ENCODE results near the gene COMMD3.
"Not testable (repeated sequence)": the region's sequence is repeated elsewhere in the genome, so short reads cannot be mapped to it uniquely, and the experiment has no call there.

DNA sequence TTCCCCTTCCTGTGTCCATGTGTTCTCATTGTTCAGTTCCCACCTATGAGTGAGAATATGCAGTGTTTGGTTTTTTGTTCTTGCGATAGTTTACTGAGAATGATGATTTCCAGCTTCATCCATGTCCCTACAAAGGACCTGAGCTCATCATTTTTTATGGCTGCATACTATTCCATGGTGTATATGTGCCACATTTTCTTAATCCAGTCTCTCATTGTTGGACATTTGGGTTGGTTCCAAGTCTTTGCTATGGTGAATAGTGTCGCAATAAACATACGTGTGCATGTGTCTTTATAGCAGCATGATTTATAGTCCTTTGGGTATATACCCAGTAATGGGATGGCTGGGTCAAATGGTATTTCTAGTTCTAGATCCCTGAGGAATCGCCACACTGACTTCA is 41.6 kb downstream of the COMMD3 start:
- TF ChIP-seq, protein P1, sequence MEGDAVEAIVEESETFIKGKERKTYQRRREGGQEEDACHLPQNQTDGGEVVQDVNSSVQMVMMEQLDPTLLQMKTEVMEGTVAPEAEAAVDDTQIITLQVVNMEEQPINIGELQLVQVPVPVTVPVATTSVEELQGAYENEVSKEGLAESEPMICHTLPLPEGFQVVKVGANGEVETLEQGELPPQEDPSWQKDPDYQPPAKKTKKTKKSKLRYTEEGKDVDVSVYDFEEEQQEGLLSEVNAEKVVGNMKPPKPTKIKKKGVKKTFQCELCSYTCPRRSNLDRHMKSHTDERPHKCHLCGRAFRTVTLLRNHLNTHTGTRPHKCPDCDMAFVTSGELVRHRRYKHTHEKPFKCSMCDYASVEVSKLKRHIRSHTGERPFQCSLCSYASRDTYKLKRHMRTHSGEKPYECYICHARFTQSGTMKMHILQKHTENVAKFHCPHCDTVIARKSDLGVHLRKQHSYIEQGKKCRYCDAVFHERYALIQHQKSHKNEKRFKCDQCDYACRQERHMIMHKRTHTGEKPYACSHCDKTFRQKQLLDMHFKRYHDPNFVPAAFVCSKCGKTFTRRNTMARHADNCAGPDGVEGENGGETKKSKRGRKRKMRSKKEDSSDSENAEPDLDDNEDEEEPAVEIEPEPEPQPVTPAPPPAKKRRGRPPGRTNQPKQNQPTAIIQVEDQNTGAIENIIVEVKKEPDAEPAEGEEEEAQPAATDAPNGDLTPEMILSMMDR (IDR thresholded peaks at IDR 0.05): not testable (repeated sequence)
- TF ChIP-seq POLR2A (IDR thresholded peaks at IDR 0.05): not testable (repeated sequence)

Data from uterus (tissue), 2 donors.